GM12801 (cell line): ENCODE data around the gene ZFP64.

Experiments
- TF ChIP-seq, protein P1 (sequence below): IDR thresholded peaks from one replicate; pipeline ENCODE4 v1.5.1; 2011; ENCODE audit warnings: control low read depth; ENCODE audit not compliant: insufficient read length; ENCODE audit errors: extremely low read depth

Gene ZFP64

GRCh38 chr20:52210037-52210990, 18.7 kb upstream of the ZFP64 start:
- TF ChIP-seq, protein P1, sequence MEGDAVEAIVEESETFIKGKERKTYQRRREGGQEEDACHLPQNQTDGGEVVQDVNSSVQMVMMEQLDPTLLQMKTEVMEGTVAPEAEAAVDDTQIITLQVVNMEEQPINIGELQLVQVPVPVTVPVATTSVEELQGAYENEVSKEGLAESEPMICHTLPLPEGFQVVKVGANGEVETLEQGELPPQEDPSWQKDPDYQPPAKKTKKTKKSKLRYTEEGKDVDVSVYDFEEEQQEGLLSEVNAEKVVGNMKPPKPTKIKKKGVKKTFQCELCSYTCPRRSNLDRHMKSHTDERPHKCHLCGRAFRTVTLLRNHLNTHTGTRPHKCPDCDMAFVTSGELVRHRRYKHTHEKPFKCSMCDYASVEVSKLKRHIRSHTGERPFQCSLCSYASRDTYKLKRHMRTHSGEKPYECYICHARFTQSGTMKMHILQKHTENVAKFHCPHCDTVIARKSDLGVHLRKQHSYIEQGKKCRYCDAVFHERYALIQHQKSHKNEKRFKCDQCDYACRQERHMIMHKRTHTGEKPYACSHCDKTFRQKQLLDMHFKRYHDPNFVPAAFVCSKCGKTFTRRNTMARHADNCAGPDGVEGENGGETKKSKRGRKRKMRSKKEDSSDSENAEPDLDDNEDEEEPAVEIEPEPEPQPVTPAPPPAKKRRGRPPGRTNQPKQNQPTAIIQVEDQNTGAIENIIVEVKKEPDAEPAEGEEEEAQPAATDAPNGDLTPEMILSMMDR, result no peak

- TF ChIP-seq, protein P1, result no peak
Observed at GRCh38 chr20:52209154-52209571, 17.6 kb upstream of the ZFP64 start.

- TF ChIP-seq, protein P1, result no peak
Observed at GRCh38 chr20:52207020-52207810, 15.6 kb upstream of the ZFP64 start.

GRCh38 chr20:52204136-52204535, 12.6 kb upstream of the ZFP64 start:
- TF ChIP-seq, protein P1, result no peak

- TF ChIP-seq, protein P1, result no peak
Observed at GRCh38 chr20:52201395-52201794, 9.8 kb upstream of the ZFP64 start.

GRCh38 chr20:52200870-52201269, 9.3 kb upstream of the ZFP64 start:
- TF ChIP-seq, protein P1, result no peak

DNA sequence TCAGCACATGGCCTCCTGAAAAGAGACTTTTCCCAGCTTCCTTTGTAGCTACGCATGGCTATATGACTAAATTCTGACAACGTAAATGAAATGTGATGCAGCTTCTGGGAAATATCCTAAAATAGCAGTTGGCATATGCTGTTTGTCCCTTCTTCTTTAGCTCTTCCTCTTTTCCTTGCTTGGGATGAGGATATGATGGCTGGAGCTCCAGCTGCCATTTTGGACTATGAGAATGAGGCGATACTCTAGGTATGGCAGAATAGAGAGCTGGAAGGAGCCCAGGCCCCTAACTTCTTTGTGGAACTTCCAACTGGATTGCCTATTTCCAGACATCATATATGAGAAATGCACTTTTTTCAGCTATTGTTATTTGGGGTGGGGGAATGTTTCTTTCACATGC, 5.3 kb upstream of the ZFP64 start:
- TF ChIP-seq, protein P1, result no peak
